HepG2 (cell line): Measurements from ENCODE around the gene ELOA2. TPM values are rescaled to one million over a fixed set of nuclear protein-coding genes. Genes with fewer than 3 reads are reported as not detected.

ENCODE experiments used
- ATAC-seq: fragments of 200-7000 bp; cut with Tn5 transposase; 3 replicates; pipeline ENCODE4 v1.9.1; 2020; ENCODE audit warnings: mild to moderate bottlenecking, moderate library complexity
- BruUV-seq: library from RNA; stranded (reverse); fragments of 400-500 nt; replicated peaks from 2 replicates; lab custom pipeline; 2021; lab: Mats Ljungman, UMichigan
- CTCF ChIA-PET: fragments of 300-600 bp; formaldehyde crosslinking; extraction: SDS; loops from one replicate; lab custom pipeline; 2021; ENCODE audit warnings: low total read pairs, inconsistent platforms, low intra/inter-chr PET ratio; lab: Yijun Ruan, JAX
- POLR2A ChIA-PET: fragments of 350-600 bp; sonication (Branson Sonifier 250); formaldehyde crosslinking; loops from one replicate; lab custom pipeline; 2020; ENCODE audit warnings: antibody characterized with exemption, inconsistent platforms; lab: Yijun Ruan, JAX
- DNase-seq: peaks from one replicate; pipeline ENCODE4 v3.0.0-alpha.2; 2015; ENCODE audit warnings: low spot score
- FAIRE-seq: peaks from 3 replicates; lab custom pipeline; 2011; peaks lifted over from hg19 to GRCh38; lab: Jason Lieb, UNC
- H2AFZ ChIP-seq: one replicate; pipeline ENCODE4 v1.6.1; 2011; ENCODE audit warnings: low read length, inconsistent platforms
- H3K27ac ChIP-seq: fragments of 300-600 bp; 3 replicates; pipeline ENCODE4 v1.8.0; 2011; ENCODE audit warnings: mixed run types, mild to moderate bottlenecking, mixed read lengths, low read length, inconsistent platforms; ENCODE audit not compliant: insufficient read depth; ENCODE audit errors: extremely low read length
- H3K27me3 ChIP-seq, 2 experiments: fragments of 200-600 bp in 1 of 2; 2 replicates in 1 of 2; 3 replicates in 1 of 2; pipeline versions ENCODE4 v1.6.0 to v1.8.0; 2011; ENCODE audit warnings: low read length in 2 of 2, mild to moderate bottlenecking in 2 of 2, moderate library complexity in 2 of 2, inconsistent platforms in 1 of 2; ENCODE audit not compliant: insufficient read depth in 2 of 2, control insufficient read depth in 1 of 2
- H3K36me3 ChIP-seq, 2 experiments: fragments of 200-600 bp in 1 of 2; replicated peaks in 1 of 2; 2 replicates in 1 of 2; 3 replicates in 1 of 2; pipeline versions ENCODE4 v1.5.1 to v1.8.0; 2011; ENCODE audit warnings: low read length in 2 of 2, inconsistent platforms in 1 of 2; ENCODE audit not compliant: insufficient read depth in 2 of 2, control insufficient read depth in 1 of 2
- H3K4me1 ChIP-seq: 2 replicates; pipeline ENCODE4 v1.5.1; 2012; ENCODE audit warnings: low read length, inconsistent platforms; ENCODE audit not compliant: insufficient read depth
- H3K4me2 ChIP-seq: 2 replicates; pipeline ENCODE4 v1.6.0; 2011; ENCODE audit warnings: low read depth, low read length, inconsistent platforms
- H3K4me3 ChIP-seq, 3 experiments: fragments of 200-600 bp in 1 of 3; sonication (generic), shearing (Covaris generic) in 1 of 3; replicated peaks in 1 of 3; 2 replicates each; pipeline ENCODE4 v1.5.1; 2011 to 2016; ENCODE audit warnings: low read length in 3 of 3, inconsistent platforms in 2 of 3, low read depth in 2 of 3, mild to moderate bottlenecking in 2 of 3, control low read depth in 1 of 3, mixed read lengths in 1 of 3; ENCODE audit not compliant: insufficient read depth in 1 of 3
- H3K79me2 ChIP-seq: one replicate; pipeline ENCODE4 v1.6.1; 2011; ENCODE audit warnings: low read length, inconsistent platforms; ENCODE audit not compliant: insufficient read depth
- H3K9ac ChIP-seq: 2 replicates; pipeline ENCODE4 v1.6.0; 2011; ENCODE audit warnings: mild to moderate bottlenecking, low read depth, low read length, inconsistent platforms; ENCODE audit not compliant: insufficient read depth
- H3K9me3 ChIP-seq: 2 replicates; pipeline ENCODE4 v1.5.1; 2012; ENCODE audit warnings: mild to moderate bottlenecking, low read length
- H4K20me1 ChIP-seq: 2 replicates; pipeline ENCODE4 v1.6.0; 2011; ENCODE audit warnings: inconsistent platforms, mild to moderate bottlenecking, low read length, moderate library complexity; ENCODE audit not compliant: insufficient read depth
- AGO2 ChIP-seq: fragments of 200-400 bp; formaldehyde crosslinking; optimal IDR thresholded peaks from 2 replicates; pipeline ENCODE3; 2017; ENCODE audit warnings: mild to moderate bottlenecking, low read depth, low read length, moderate library complexity
- DNMT1 ChIP-seq: sonication (generic); formaldehyde crosslinking; IDR thresholded peaks from 2 replicates; pipeline ENCODE4 v1.5.1; 2020; ENCODE audit warnings: mild to moderate bottlenecking, missing genetic modification reagents
- MZF1 ChIP-seq: sonication (generic); formaldehyde crosslinking; IDR thresholded peaks from 2 replicates; pipeline ENCODE4 v1.8.1; 2023; ENCODE audit warnings: mild to moderate bottlenecking, missing genetic modification reagents, borderline replicate concordance
- NR3C1 ChIP-seq: sonication (generic); formaldehyde crosslinking; IDR thresholded peaks from 2 replicates; pipeline ENCODE4 v1.4.0; 2020; ENCODE audit warnings: missing genetic modification reagents
- SRSF1 ChIP-seq: fragments of 200-400 bp; formaldehyde crosslinking; optimal IDR thresholded peaks from 2 replicates; pipeline ENCODE3; 2017; ENCODE audit warnings: mild to moderate bottlenecking, low read depth, low read length, moderate library complexity
- TERF1 ChIP-seq: sonication (generic); formaldehyde crosslinking; IDR thresholded peaks from 2 replicates; pipeline ENCODE4 v1.8.0; 2022; ENCODE audit warnings: mild to moderate bottlenecking, missing genetic modification reagents, moderate library complexity
- TFE3 ChIP-seq: IDR thresholded peaks from 2 replicates; pipeline ENCODE4 v1.6.1; 2016
- ZFP82 ChIP-seq: sonication (generic); formaldehyde crosslinking; IDR thresholded peaks from 2 replicates; pipeline ENCODE4 v1.5.1; 2020; ENCODE audit warnings: mild to moderate bottlenecking, missing genetic modification reagents, borderline replicate concordance
- ZNF160 ChIP-seq: sonication (generic); formaldehyde crosslinking; IDR thresholded peaks from 2 replicates; pipeline ENCODE4 v1.8.0; 2022; ENCODE audit warnings: mild to moderate bottlenecking, inconsistent platforms, missing genetic modification reagents
- ZNF317 ChIP-seq: sonication (generic); formaldehyde crosslinking; IDR thresholded peaks from 2 replicates; pipeline ENCODE4 v1.5.0; 2020; ENCODE audit warnings: mild to moderate bottlenecking, missing genetic modification reagents
- WGBS: methylation state at CpG from one replicate; pipeline ENCODE4 v1.1.6; 2017; ENCODE audit warnings: low lambda C conversion rate; 5-methylcytosine and 5-hydroxymethylcytosine counted together
- in situ Hi-C: cut with HindIII; loops from 2 replicates; pipeline ENCODE4 v1.10.0; 2017; ENCODE audit warnings: low pct_unique_long_range_greater_than_20kb; ENCODE audit not compliant: extremely low pct_ligation_motif_present
- intact Hi-C: fragments of 100-400 bp; cut with micrococcal nuclease; formaldehyde crosslinking; loops from one replicate; pipeline ENCODE4 v1.10.0; 2022; ENCODE audit not compliant: unreplicated experiment
- polyA plus RNA-seq, 8 experiments: library from polyadenylated mRNA; depleted of rRNA in 3 of 8; stranded (reverse) in 7 of 8; unstranded in 1 of 8; fragments of >200 nt; fragmentation: Illumina TruSeq in 4 of 8; extraction: Trizol in 4 of 8; gene quantifications; 2 replicates each; pipeline versions ENCODE4 v1.2.1 to v1.2.3, GENCODE V29; 2011 to 2016; ENCODE audit warnings: low read depth in 4 of 8, missing spikeins in 1 of 8, mixed read lengths in 1 of 8; ENCODE audit not compliant: insufficient read depth in 1 of 8
- total RNA-seq, 5 experiments: library from RNA; depleted of rRNA; stranded (reverse); fragments of >200 nt; fragmentation: Illumina TruSeq; extraction: Trizol; gene quantifications; 2 replicates each; pipeline ENCODE4 v1.2.3, GENCODE V29; 2016; ENCODE audit warnings: low read depth in 1 of 5

ELOA2 gene
- total and polyA plus RNA-seq, 2 of the 13 experiments (the other 11 are each of a cell fraction or from before 2014, with no cell fraction given) = not detected

GRCh38 chr18:47081578-47081977 is 46.2 kb upstream of the ELOA2 start:
- Histone ChIP-seq H2AFZ (no peak overlapping the region), H3K27me3 (no peaks in the 10 kb centered on the region), H4K20me1 (no peaks in the 10 kb centered on the region), H3K36me3 (no peaks in the 10 kb centered on the region), H3K27ac (no peak overlapping the region), H3K9ac (no peak overlapping the region), H3K4me3 (no peak overlapping the region), H3K9me3 (no peaks in the 10 kb centered on the region), H3K4me2 (no peak overlapping the region), H3K4me1 (no peaks in the 10 kb centered on the region), H3K79me2 (no peaks in the 10 kb centered on the region)
- ATAC-seq (no peak), FAIRE-seq (no peak), DNase-seq (no peak)
- CTCF ChIA-PET = no interaction called here
- TF ChIP-seq TFE3 (CRISPR knock-in tag) (no peak), SRSF1 (no peak), ZNF317 (CRISPR knock-in tag) (no peak), ZNF160 (no peak), NR3C1 (CRISPR knock-in tag) (no peak), ZFP82 (CRISPR knock-in tag) (no peak), AGO2 (no peak), TERF1 (CRISPR knock-in tag) (no peak), MZF1 (CRISPR knock-in tag) (no peak), DNMT1 (CRISPR knock-in tag) (no peak)
- in situ Hi-C loops = no loop called here
- intact Hi-C loops = no loop called here
- no TSS peak for BruUV-seq
- POLR2A ChIA-PET = no interaction called here
- WGBS = 67% methylated on average over 2 of the region's 2 CpGs
